Activated T-cell treated with anti-CD3 and anti-CD28 coated beads, Interleukin-2, amount 50 U/mL, for 24 hours (primary cell): ENCODE results near the gene GABRG3.

Experiments
- DNase-seq: peaks from one replicate; pipeline ENCODE4 v3.0.0-alpha.2; 2020
- H3K27ac Mint-ChIP-seq: 2 replicates; pipeline ENCODE4 v1.8.0; 2020; ENCODE audit warnings: mild to moderate bottlenecking, mixed read lengths
- H3K27me3 Mint-ChIP-seq: 2 replicates; pipeline ENCODE4 v1.8.0; 2020; ENCODE audit warnings: mixed read lengths
- H3K36me3 Mint-ChIP-seq: 2 replicates; pipeline ENCODE4 v1.8.0; 2020; ENCODE audit warnings: low read depth, mixed read lengths
- H3K4me1 Mint-ChIP-seq: 2 replicates; pipeline ENCODE4 v1.8.0; 2020; ENCODE audit warnings: low read depth, mixed read lengths
- H3K4me3 Mint-ChIP-seq: 2 replicates; pipeline ENCODE4 v1.8.0; 2020; ENCODE audit warnings: mild to moderate bottlenecking, moderate library complexity, mixed read lengths
- H3K9me3 Mint-ChIP-seq: 2 replicates; pipeline ENCODE4 v1.8.0; 2020; ENCODE audit warnings: mixed read lengths

Gene GABRG3

GRCh38 chr15:27392163-27392562 is 421.2 kb downstream of the GABRG3 start:
- H3K4me3 Mint-ChIP-seq = no peak overlapping the region
- H3K4me1 Mint-ChIP-seq = no peaks in the 10 kb centered on the region
- no peaks in the 10 kb centered on the region for H3K27me3 Mint-ChIP-seq
- peaks cover 11% of the 10 kb centered on the region for H3K9me3 Mint-ChIP-seq
- no peak overlapping the region for H3K27ac Mint-ChIP-seq
- DNase-seq = no peak
- no peaks in the 10 kb centered on the region for H3K36me3 Mint-ChIP-seq

GRCh38 chr15:27396521-27396920 is 425.5 kb downstream of the GABRG3 start:
- Mint-ChIP-seq H3K27ac (no peak overlapping the region), H3K36me3 (no peaks in the 10 kb centered on the region), H3K4me1 (no peaks in the 10 kb centered on the region), H3K9me3 (peaks cover 6% of the 10 kb centered on the region), H3K27me3 (no peaks in the 10 kb centered on the region), H3K4me3 (no peak overlapping the region)
- no peak for DNase-seq

- no peak for DNase-seq
- Mint-ChIP-seq H3K27ac (no peak overlapping the region), H3K4me1 (no peaks in the 10 kb centered on the region), H3K4me3 (no peak overlapping the region), H3K36me3 (no peaks in the 10 kb centered on the region), H3K9me3 (peaks cover 7% of the 10 kb centered on the region), H3K27me3 (no peaks in the 10 kb centered on the region)
Observed at GRCh38 chr15:27396996-27397395, 426.0 kb downstream of the GABRG3 start.

GRCh38 chr15:27398631-27399161 is 427.7 kb downstream of the GABRG3 start:
- Mint-ChIP-seq H3K4me1 (no peaks in the 10 kb centered on the region), H3K4me3 (no peak overlapping the region), H3K9me3 (peaks cover 7% of the 10 kb centered on the region), H3K27me3 (no peaks in the 10 kb centered on the region), H3K27ac (no peak overlapping the region), H3K36me3 (no peaks in the 10 kb centered on the region)
- no peak for DNase-seq

- H3K4me3 Mint-ChIP-seq = no peak overlapping the region
- H3K27ac Mint-ChIP-seq = no peak overlapping the region
- H3K4me1 Mint-ChIP-seq = no peaks in the 10 kb centered on the region
- no peak for DNase-seq
- H3K36me3 Mint-ChIP-seq = no peaks in the 10 kb centered on the region
- H3K9me3 Mint-ChIP-seq = peaks cover 7% of the 10 kb centered on the region
- no peaks in the 10 kb centered on the region for H3K27me3 Mint-ChIP-seq
Observed at GRCh38 chr15:27399241-27399640, 428.3 kb downstream of the GABRG3 start.

GRCh38 chr15:27401471-27401870 is 430.5 kb downstream of the GABRG3 start:
- no peaks in the 10 kb centered on the region for H3K4me1 Mint-ChIP-seq
- peaks cover 13% of the 10 kb centered on the region for H3K9me3 Mint-ChIP-seq
- H3K27ac Mint-ChIP-seq = no peak overlapping the region
- H3K36me3 Mint-ChIP-seq = no peaks in the 10 kb centered on the region
- no peak for DNase-seq
- no peak overlapping the region for H3K4me3 Mint-ChIP-seq
- H3K27me3 Mint-ChIP-seq = no peaks in the 10 kb centered on the region

- DNase-seq = no peak
- Mint-ChIP-seq H3K9me3 (peaks cover 16% of the 10 kb centered on the region), H3K36me3 (no peaks in the 10 kb centered on the region), H3K4me3 (no peak overlapping the region), H3K27me3 (no peaks in the 10 kb centered on the region), H3K27ac (no peak overlapping the region), H3K4me1 (no peaks in the 10 kb centered on the region)
Observed at GRCh38 chr15:27408428-27408827, 437.4 kb downstream of the GABRG3 start.

- Mint-ChIP-seq H3K4me1 (no peaks in the 10 kb centered on the region), H3K27me3 (no peaks in the 10 kb centered on the region), H3K9me3 (peaks cover 12% of the 10 kb centered on the region), H3K27ac (no peak overlapping the region), H3K4me3 (no peak overlapping the region), H3K36me3 (no peaks in the 10 kb centered on the region)
- DNase-seq = no peak
Observed at GRCh38 chr15:27410996-27411605, 440.1 kb downstream of the GABRG3 start.

- no peak overlapping the region for H3K27ac Mint-ChIP-seq
- H3K4me1 Mint-ChIP-seq = no peaks in the 10 kb centered on the region
- no peaks in the 10 kb centered on the region for H3K27me3 Mint-ChIP-seq
- no peaks in the 10 kb centered on the region for H3K36me3 Mint-ChIP-seq
- no peak for DNase-seq
- no peak overlapping the region for H3K4me3 Mint-ChIP-seq
- H3K9me3 Mint-ChIP-seq = peaks cover 8% of the 10 kb centered on the region
Observed at GRCh38 chr15:27412415-27412814, 441.4 kb downstream of the GABRG3 start.

- Mint-ChIP-seq H3K4me1 (no peaks in the 10 kb centered on the region), H3K4me3 (no peak overlapping the region), H3K27ac (no peak overlapping the region), H3K27me3 (no peaks in the 10 kb centered on the region), H3K9me3 (peaks cover 8% of the 10 kb centered on the region), H3K36me3 (no peaks in the 10 kb centered on the region)
- no peak for DNase-seq
Observed at GRCh38 chr15:27414168-27414870, 443.3 kb downstream of the GABRG3 start.

GRCh38 chr15:27418726-27419125 is 447.7 kb downstream of the GABRG3 start:
- no peak overlapping the region for H3K27ac Mint-ChIP-seq
- no peaks in the 10 kb centered on the region for H3K9me3 Mint-ChIP-seq
- H3K36me3 Mint-ChIP-seq = no peaks in the 10 kb centered on the region
- H3K4me1 Mint-ChIP-seq = no peaks in the 10 kb centered on the region
- H3K27me3 Mint-ChIP-seq = no peaks in the 10 kb centered on the region
- no peak overlapping the region for H3K4me3 Mint-ChIP-seq
- no peak for DNase-seq

- no peak overlapping the region for H3K4me3 Mint-ChIP-seq
Observed at GRCh38 chr15:27422997-27423396, 452.0 kb downstream of the GABRG3 start.

GRCh38 chr15:27426805-27427204 is 455.8 kb downstream of the GABRG3 start:
- DNase-seq = no peak
- no peaks in the 10 kb centered on the region for H3K36me3 Mint-ChIP-seq
- H3K4me1 Mint-ChIP-seq = no peaks in the 10 kb centered on the region
- no peak overlapping the region for H3K27ac Mint-ChIP-seq
- H3K9me3 Mint-ChIP-seq = peaks cover 2% of the 10 kb centered on the region
- no peak overlapping the region for H3K4me3 Mint-ChIP-seq
- no peaks in the 10 kb centered on the region for H3K27me3 Mint-ChIP-seq

More at GRCh38 chr15:27422997-27423396, 452.0 kb downstream of the GABRG3 start:
- Mint-ChIP-seq H3K4me1 (no peaks in the 10 kb centered on the region), H3K36me3 (no peaks in the 10 kb centered on the region), H3K9me3 (peaks cover 2% of the 10 kb centered on the region), H3K27ac (no peak overlapping the region), H3K27me3 (no peaks in the 10 kb centered on the region)
- DNase-seq = no peak

- H3K4me1 Mint-ChIP-seq = no peaks in the 10 kb centered on the region
Observed at GRCh38 chr15:27427276-27427675, 456.3 kb downstream of the GABRG3 start.

GRCh38 chr15:27428151-27428550 is 457.2 kb downstream of the GABRG3 start:
- Mint-ChIP-seq H3K36me3 (no peaks in the 10 kb centered on the region), H3K27me3 (no peaks in the 10 kb centered on the region), H3K9me3 (peaks cover 7% of the 10 kb centered on the region), H3K27ac (no peak overlapping the region), H3K4me3 (no peak overlapping the region), H3K4me1 (no peaks in the 10 kb centered on the region)
- DNase-seq = no peak

More at GRCh38 chr15:27427276-27427675, 456.3 kb downstream of the GABRG3 start:
- DNase-seq = no peak
- Mint-ChIP-seq H3K9me3 (peaks cover 2% of the 10 kb centered on the region), H3K27ac (no peak overlapping the region), H3K36me3 (no peaks in the 10 kb centered on the region), H3K4me3 (no peak overlapping the region), H3K27me3 (no peaks in the 10 kb centered on the region)
